A549 (cell line): ENCODE data around the gene C10orf67. TPM values are rescaled to one million over a fixed set of nuclear protein-coding genes. Genes with fewer than 3 reads are reported as not detected.
"Not testable (repeated sequence)": the region's sequence is repeated elsewhere in the genome, so short reads cannot be mapped to it uniquely, and the experiment has no call there.

ENCODE experiments used
- ATAC-seq, 2 experiments: fragments of 200-7000 bp in 1 of 2; fragments of >200 bp in 1 of 2; cut with Nextera tagmentation in 1 of 2; cut with Tn5 transposase in 1 of 2; 3 replicates each; pipeline versions ENCODE4 v1.8.0 to v1.9.1; 2018 to 2020; ENCODE audit warnings: mild to moderate bottlenecking in 1 of 2, moderate library complexity in 1 of 2
- CTCF ChIA-PET: fragments of 300-600 bp; sonication (Branson Sonifier 250); formaldehyde crosslinking; extraction: SDS; loops from one replicate; lab custom pipeline; 2021; ENCODE audit warnings: antibody characterized with exemption, inconsistent platforms; lab: Yijun Ruan, JAX
- POLR2A ChIA-PET: fragments of 350-600 bp; formaldehyde crosslinking; extraction: SDS; loops from one replicate; lab custom pipeline; 2021; ENCODE audit warnings: antibody characterized with exemption, inconsistent platforms; lab: Yijun Ruan, JAX
- DNase-seq, 2 experiments: peaks; one replicate each; pipeline versions ENCODE4 v3.0.0 to v3.0.0-alpha.2; 2011 to 2016; ENCODE audit warnings: low read depth in 1 of 2, low spot score in 1 of 2
- FAIRE-seq: peaks from 2 replicates; lab custom pipeline; 2011; peaks lifted over from hg19 to GRCh38; lab: Jason Lieb, UNC
- H3K27ac ChIP-seq, 2 experiments: fragments of >200 bp; sonication (Bioruptor Twin); formaldehyde crosslinking; 3 replicates each; pipeline ENCODE4 v1.5.1; 2016 to 2017
- H3K4me1 ChIP-seq: fragments of >200 bp; sonication (Bioruptor Twin); formaldehyde crosslinking; 3 replicates; pipeline ENCODE4 v1.6.1; 2016
- H3K4me2 ChIP-seq: fragments of >200 bp; sonication (Bioruptor Twin); formaldehyde crosslinking; 3 replicates; pipeline ENCODE4 v1.6.1; 2016
- H3K4me3 ChIP-seq: fragments of >200 bp; sonication (Bioruptor Twin); formaldehyde crosslinking; 3 replicates; pipeline ENCODE4 v1.5.1; 2016
- H3K9me3 ChIP-seq: fragments of >200 bp; sonication (Bioruptor Twin); formaldehyde crosslinking; 3 replicates; pipeline ENCODE4 v1.6.1; 2016
- CBX2 ChIP-seq: fragments of 200-600 bp; sonication (generic); IDR thresholded peaks from 2 replicates; pipeline ENCODE4 v1.6.1; 2016; ENCODE audit warnings: low read depth, mild to moderate bottlenecking, borderline replicate concordance
- CEBPB ChIP-seq, 2 experiments: fragments of >200 bp in 1 of 2; sonication (Bioruptor Twin) in 1 of 2; formaldehyde crosslinking in 1 of 2; IDR thresholded peaks; 2 replicates each; pipeline ENCODE4 v1.6.1; 2012 to 2016
- EHMT2 ChIP-seq: fragments of 200-600 bp; sonication (generic); IDR thresholded peaks from 2 replicates; pipeline ENCODE4 v1.6.1; 2016; ENCODE audit warnings: antibody characterized with exemption, low read depth, mild to moderate bottlenecking, moderate library complexity
- EP300 ChIP-seq, 2 experiments: fragments of >200 bp; sonication (Bioruptor Twin); formaldehyde crosslinking; IDR thresholded peaks; 2 replicates in 1 of 2; 3 replicates in 1 of 2; pipeline ENCODE4 v1.6.1; 2016 to 2017
- ESRRA ChIP-seq: fragments of 150-350 bp; IDR thresholded peaks from 2 replicates; pipeline ENCODE4 v1.6.1; 2014; ENCODE audit warnings: mild to moderate bottlenecking, low read length, borderline replicate concordance
- GATA3 ChIP-seq: IDR thresholded peaks from 2 replicates; pipeline ENCODE4 v1.6.1; 2012; ENCODE audit warnings: borderline replicate concordance
- KDM5A ChIP-seq: fragments of 200-600 bp; sonication (generic); IDR thresholded peaks from 2 replicates; pipeline ENCODE4 v1.6.1; 2016; ENCODE audit warnings: antibody characterized with exemption, mild to moderate bottlenecking
- TFCP2L1 ChIP-seq: fragments of 250-450 bp; sonication (Bioruptor Pico); IDR thresholded peaks from 2 replicates; pipeline ENCODE4 v1.5.0; 2021; ENCODE audit warnings: mild to moderate bottlenecking
- ZC3H11A ChIP-seq: fragments of 450-650 bp; IDR thresholded peaks from 2 replicates; pipeline ENCODE4 v1.6.1; 2014; ENCODE audit warnings: antibody characterized with exemption, mild to moderate bottlenecking
- ZFP36 ChIP-seq: fragments of 450-650 bp; IDR thresholded peaks from 2 replicates; pipeline ENCODE4 v1.6.1; 2014; ENCODE audit warnings: borderline replicate concordance; ENCODE audit not compliant: partially characterized antibody
- ZNF302 ChIP-seq: fragments of 250-450 bp; sonication (Bioruptor Pico); IDR thresholded peaks from 2 replicates; pipeline ENCODE4 v1.9.0; 2021; ENCODE audit warnings: inconsistent platforms, mild to moderate bottlenecking, moderate library complexity
- WGBS: methylation state at CpG from one replicate; pipeline ENCODE4 v1.1.6; 2017; ENCODE audit errors: missing lambda C conversion rate; 5-methylcytosine and 5-hydroxymethylcytosine counted together
- polyA plus RNA-seq, 4 experiments: library from polyadenylated mRNA; depleted of rRNA in 3 of 4; stranded (reverse); fragments of >200 nt; fragmentation: RNase III in 1 of 4; extraction: RNeasy Plus Mini Kit Qiagen cat#74134 plus additional on column Dnase treatment in 1 of 4; gene quantifications; 2 replicates in 3 of 4; 3 replicates in 1 of 4; pipeline ENCODE4 v1.2.3, GENCODE V29; 2011 to 2017
- TF ChIP-seq, protein P1 (sequence below): fragments of 200-600 bp; sonication (generic); IDR thresholded peaks from 2 replicates; pipeline ENCODE4 v1.6.1; 2016; ENCODE audit warnings: antibody characterized with exemption, mild to moderate bottlenecking, moderate library complexity
- TF ChIP-seq, protein P2 (sequence below): IDR thresholded peaks from 2 replicates; pipeline ENCODE4 v1.6.1; 2012
- TF ChIP-seq, protein P3 (sequence below): IDR thresholded peaks from 2 replicates; pipeline ENCODE4 v1.6.1; 2012; ENCODE audit warnings: low read depth, borderline replicate concordance
- TF ChIP-seq, protein P4 (sequence below): fragments of 250-450 bp; sonication (Bioruptor Pico); IDR thresholded peaks from 2 replicates; pipeline ENCODE4 v1.5.0; 2021; ENCODE audit warnings: mild to moderate bottlenecking, moderate library complexity, borderline replicate concordance

The C10orf67 gene
- polyA plus RNA-seq, 2 of the 4 experiments (the other 2 are of a cell fraction): 0.06 to 0.09 TPM

DNA sequence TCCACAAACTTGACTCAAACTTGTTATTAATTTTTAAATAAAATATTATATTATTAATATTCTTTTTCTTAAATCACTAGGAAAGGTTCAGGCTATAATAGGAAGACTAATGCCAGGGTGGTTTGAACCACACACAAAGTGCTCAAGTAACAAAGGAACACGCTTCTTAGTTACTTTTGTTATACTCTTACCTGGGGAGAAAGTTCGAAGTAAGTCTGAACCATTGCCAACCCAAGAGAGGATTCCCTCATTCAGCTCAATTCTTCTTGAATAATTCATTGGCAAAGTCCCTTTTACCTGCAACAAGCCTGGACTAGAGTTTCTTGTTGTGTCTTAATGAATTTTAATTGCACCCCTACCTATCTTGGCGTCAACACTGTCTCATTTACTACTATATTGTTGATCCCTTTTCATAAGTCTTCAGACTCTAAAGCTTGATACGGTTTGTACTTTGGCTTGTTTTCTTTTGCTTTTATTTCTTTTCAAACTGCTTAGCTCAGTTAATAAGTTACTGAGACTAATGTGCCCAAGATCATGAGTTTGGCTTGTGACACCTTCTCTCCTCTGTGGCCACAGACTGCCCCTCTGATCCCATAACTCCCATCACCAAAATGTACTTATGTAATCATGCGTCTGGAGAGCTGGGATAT, 10.2 kb upstream of the C10orf67 start:
- no peaks in the 10 kb centered on the region for H3K4me1 ChIP-seq
- no peak overlapping the region for H3K4me2 ChIP-seq
- ATAC-seq (no peak), FAIRE-seq (no peak), DNase-seq (no peak)
- ChIA-PET POLR2A (no interaction called here), CTCF (no interaction called here)
- H3K27ac ChIP-seq: no peak overlapping the region
- no peak overlapping the region for H3K4me3 ChIP-seq
- no peaks in the 10 kb centered on the region for H3K9me3 ChIP-seq
- TF ChIP-seq GATA3 (no peak), EP300 (IDR thresholded peaks at IDR 0.05) (no peak), ESRRA (no peak), ZNF302 (no peak), EHMT2 (no peak), ZFP36 (no peak), TFCP2L1 (no peak), KDM5A (no peak), ZC3H11A (no peak)
- TF ChIP-seq, protein P1, sequence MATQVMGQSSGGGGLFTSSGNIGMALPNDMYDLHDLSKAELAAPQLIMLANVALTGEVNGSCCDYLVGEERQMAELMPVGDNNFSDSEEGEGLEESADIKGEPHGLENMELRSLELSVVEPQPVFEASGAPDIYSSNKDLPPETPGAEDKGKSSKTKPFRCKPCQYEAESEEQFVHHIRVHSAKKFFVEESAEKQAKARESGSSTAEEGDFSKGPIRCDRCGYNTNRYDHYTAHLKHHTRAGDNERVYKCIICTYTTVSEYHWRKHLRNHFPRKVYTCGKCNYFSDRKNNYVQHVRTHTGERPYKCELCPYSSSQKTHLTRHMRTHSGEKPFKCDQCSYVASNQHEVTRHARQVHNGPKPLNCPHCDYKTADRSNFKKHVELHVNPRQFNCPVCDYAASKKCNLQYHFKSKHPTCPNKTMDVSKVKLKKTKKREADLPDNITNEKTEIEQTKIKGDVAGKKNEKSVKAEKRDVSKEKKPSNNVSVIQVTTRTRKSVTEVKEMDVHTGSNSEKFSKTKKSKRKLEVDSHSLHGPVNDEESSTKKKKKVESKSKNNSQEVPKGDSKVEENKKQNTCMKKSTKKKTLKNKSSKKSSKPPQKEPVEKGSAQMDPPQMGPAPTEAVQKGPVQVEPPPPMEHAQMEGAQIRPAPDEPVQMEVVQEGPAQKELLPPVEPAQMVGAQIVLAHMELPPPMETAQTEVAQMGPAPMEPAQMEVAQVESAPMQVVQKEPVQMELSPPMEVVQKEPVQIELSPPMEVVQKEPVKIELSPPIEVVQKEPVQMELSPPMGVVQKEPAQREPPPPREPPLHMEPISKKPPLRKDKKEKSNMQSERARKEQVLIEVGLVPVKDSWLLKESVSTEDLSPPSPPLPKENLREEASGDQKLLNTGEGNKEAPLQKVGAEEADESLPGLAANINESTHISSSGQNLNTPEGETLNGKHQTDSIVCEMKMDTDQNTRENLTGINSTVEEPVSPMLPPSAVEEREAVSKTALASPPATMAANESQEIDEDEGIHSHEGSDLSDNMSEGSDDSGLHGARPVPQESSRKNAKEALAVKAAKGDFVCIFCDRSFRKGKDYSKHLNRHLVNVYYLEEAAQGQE: no peak
- TF ChIP-seq, protein P2, sequence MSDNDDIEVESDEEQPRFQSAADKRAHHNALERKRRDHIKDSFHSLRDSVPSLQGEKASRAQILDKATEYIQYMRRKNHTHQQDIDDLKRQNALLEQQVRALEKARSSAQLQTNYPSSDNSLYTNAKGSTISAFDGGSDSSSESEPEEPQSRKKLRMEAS: no peak
- TF ChIP-seq, protein P3, sequence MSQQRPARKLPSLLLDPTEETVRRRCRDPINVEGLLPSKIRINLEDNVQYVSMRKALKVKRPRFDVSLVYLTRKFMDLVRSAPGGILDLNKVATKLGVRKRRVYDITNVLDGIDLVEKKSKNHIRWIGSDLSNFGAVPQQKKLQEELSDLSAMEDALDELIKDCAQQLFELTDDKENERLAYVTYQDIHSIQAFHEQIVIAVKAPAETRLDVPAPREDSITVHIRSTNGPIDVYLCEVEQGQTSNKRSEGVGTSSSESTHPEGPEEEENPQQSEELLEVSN: no peak
- TF ChIP-seq, protein P4, sequence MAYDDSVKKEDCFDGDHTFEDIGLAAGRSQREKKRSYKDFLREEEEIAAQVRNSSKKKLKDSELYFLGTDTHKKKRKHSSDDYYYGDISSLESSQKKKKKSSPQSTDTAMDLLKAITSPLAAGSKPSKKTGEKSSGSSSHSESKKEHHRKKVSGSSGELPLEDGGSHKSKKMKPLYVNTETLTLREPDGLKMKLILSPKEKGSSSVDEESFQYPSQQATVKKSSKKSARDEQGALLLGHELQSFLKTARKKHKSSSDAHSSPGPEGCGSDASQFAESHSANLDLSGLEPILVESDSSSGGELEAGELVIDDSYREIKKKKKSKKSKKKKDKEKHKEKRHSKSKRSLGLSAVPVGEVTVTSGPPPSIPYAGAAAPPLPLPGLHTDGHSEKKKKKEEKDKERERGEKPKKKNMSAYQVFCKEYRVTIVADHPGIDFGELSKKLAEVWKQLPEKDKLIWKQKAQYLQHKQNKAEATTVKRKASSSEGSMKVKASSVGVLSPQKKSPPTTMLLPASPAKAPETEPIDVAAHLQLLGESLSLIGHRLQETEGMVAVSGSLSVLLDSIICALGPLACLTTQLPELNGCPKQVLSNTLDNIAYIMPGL (CRISPR knock-in tag): no peak
- 32% methylated on average over 5 of the region's 5 CpGs for WGBS

DNA sequence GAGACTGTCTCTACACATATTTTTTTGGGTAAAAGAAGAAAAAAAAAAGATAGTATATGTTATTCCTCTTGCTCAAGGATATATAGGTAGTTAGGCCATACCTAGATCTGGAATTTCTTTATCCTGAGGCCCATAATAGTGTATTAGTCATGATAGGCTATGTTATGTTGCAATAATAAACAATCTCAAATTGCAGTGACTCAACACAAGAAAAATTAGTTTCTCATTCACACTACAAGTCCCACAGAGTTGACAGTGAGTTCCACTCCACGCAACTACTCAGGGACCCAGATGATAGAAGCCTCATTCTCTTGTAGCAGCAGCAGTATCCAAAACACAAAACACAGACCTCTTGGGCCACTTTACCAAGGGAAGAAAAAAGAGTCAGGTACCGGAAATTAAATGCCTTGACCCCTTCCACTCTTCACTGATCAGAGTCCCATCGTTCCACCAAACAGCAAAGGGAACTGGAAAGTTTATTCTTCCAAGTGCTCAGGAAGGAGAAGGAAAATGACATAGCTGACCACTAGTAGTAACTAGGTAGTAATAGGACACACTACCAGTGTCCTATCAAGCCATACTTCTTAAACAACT, 7.4 kb upstream of the C10orf67 start:
- ATAC-seq (no peak), FAIRE-seq (no peak), DNase-seq (no peak)
- no peaks in the 10 kb centered on the region for H3K9me3 ChIP-seq
- H3K4me3 ChIP-seq: no peak overlapping the region
- no peak overlapping the region for H3K4me2 ChIP-seq
- TF ChIP-seq CBX2: no peak
- TF ChIP-seq CEBPB (IDR thresholded peaks at IDR 0.05): peak in 1 of 2 experiments; percentile 32; a peak in 1 of 4 replicates
- WGBS: 41% methylated on average over 3 of the region's 3 CpGs
- POLR2A ChIA-PET: no interaction called here
- CTCF ChIA-PET: no interaction called here
- H3K27ac ChIP-seq: no peak overlapping the region
- no peaks in the 10 kb centered on the region for H3K4me1 ChIP-seq

DNA sequence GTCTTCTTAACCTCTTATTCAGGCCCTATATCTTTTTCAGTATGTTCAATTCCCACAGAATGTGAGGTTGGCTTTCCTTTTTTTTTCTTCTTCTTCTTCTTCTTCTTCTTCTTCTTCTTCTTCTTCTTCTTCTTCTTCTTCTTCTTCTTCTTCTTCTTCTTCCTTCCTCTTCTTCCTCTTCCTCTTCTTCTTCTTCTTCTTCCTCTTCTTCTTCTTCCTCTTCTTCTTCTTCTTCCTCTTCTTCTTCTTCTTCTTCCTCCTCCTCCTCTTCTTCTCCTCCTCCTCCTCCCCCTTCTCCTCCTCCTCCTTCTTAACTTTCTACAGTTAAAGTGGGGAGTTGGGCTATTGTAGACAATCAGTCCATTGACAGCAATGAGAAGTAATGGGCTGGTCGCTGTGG, 6.1 kb upstream of the C10orf67 start:
- H3K9me3 ChIP-seq, POLR2A ChIA-PET, H3K4me2 ChIP-seq, CTCF ChIA-PET, DNase-seq, H3K4me1 ChIP-seq, ATAC-seq, FAIRE-seq, H3K4me3 ChIP-seq, H3K27ac ChIP-seq: not testable (repeated sequence)
- WGBS: 17% methylated on average over 1 of the region's 1 CpG
